ENCODE data around the gene NACA2.

DNA sequence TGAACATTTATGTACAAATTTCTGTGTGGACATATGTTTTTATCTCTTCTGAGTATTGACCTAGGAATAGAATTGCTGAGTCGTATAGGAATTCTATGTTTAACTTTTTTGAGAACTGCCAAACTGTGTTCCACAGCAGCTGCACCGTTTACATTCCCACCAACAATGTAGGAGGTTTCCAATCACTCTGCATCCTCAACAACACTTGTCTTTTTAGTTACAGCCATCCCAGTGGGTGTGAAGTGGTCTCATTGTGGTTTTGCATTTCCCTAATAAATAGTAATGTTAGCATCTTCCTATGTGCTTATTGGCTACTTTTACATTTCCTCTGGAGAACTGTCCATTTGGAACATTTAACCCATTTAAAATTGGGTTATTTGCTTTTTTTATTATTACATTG, 36.6 kb upstream of the NACA2 start:
- TF ChIP-seq, protein P1, sequence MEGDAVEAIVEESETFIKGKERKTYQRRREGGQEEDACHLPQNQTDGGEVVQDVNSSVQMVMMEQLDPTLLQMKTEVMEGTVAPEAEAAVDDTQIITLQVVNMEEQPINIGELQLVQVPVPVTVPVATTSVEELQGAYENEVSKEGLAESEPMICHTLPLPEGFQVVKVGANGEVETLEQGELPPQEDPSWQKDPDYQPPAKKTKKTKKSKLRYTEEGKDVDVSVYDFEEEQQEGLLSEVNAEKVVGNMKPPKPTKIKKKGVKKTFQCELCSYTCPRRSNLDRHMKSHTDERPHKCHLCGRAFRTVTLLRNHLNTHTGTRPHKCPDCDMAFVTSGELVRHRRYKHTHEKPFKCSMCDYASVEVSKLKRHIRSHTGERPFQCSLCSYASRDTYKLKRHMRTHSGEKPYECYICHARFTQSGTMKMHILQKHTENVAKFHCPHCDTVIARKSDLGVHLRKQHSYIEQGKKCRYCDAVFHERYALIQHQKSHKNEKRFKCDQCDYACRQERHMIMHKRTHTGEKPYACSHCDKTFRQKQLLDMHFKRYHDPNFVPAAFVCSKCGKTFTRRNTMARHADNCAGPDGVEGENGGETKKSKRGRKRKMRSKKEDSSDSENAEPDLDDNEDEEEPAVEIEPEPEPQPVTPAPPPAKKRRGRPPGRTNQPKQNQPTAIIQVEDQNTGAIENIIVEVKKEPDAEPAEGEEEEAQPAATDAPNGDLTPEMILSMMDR (IDR thresholded peaks at IDR 0.05; ENCODE audit: low read length): no peak
- no peak for TF ChIP-seq EZH2 (IDR thresholded peaks at IDR 0.05; ENCODE audit: borderline replicate concordance, low read length)

All from OCI-LY1 (cell line).